HG03571 (cell line): ENCODE results near the gene ENGASE.

Experiments used
- ATAC-seq: cut with Tn5 transposase; IDR thresholded peaks from one replicate; pipeline ENCODE4 v1.9.1; 2021; ENCODE audit not compliant: unreplicated experiment

Gene ENGASE

DNA sequence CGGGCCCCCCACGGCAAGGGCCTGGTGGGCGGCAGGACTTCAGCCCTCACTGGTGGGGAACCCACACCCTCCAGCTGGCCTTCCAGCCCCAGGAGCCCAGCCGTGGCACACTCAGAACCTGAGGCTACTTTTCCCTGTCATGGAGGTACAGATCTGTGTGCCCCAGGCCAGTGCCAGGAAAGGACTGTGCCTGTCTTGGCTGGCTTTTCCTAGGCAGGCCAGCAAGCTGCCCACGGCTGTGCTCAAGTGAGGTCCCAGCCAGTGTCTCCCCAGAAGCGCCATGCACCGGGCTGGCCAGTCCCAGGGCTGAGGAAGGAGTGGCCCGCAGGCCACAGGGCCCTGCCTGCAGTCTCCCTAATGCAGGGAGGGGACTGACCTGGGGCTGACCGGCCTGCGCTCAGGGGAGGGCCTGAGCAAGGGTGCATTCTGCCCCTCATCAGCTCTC lies 16.6 kb downstream of the ENGASE start:
- no peak for ATAC-seq

DNA sequence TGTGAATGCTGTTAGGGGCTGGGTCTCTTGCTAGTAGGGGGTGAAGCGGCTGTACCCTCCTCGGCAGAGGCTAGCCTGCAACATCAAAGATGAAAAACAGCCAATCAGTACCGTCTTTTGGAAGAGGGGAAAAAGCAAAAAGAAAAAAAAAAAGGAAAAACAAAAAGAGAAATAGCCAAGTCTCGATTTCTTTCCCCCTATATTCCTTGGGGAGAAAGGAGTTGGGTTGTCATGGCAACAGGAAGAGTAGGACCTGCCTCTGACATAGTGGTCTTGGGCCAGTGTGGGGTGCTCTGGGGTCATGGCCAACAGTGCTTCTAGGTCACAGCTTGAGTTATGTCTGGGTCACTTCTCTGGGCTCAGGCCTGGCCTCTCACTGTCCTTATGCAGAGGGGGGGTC lies 17.9 kb downstream of the ENGASE start:
- no peak for ATAC-seq

DNA sequence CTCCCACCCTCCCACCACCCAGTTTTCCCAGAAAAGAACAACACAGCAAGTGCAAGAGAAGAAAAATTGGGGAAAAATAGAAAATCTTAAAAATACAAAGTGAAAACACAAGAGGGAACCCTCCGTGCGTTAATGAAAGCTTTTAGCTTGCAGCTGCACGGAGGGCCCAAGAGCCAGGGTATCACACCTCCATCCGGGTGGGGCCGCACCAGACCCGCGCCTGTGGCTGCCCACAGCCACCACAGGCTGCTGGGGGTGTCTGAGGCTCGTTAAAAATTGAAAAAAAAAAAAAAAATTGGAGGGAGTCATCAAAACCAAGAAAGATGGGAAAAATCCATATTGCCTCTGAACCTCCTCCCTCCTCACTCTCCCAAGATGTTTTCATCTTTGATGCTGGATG lies 18.6 kb downstream of the ENGASE start:
- no peak for ATAC-seq

DNA sequence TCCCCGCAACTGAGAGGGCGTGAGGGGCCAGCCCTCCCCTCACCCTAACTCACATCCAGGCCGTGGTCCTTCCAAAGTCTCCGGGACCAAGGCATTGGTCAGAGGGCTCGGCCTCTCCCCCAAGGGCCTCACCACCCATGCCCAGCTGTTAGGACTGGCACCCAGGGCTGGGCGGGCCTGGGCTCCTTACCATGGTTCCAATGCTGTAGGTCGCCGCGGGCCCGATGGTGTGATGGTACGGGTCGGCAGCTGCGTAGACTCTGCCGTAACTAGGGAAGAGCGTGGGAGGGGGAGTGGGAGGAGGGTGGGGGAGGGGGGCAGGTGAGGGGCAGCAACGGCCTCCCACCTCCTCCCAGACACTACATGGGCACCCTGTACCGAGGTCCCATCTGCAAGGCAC lies 19.6 kb downstream of the ENGASE start:
- no peak for ATAC-seq

DNA sequence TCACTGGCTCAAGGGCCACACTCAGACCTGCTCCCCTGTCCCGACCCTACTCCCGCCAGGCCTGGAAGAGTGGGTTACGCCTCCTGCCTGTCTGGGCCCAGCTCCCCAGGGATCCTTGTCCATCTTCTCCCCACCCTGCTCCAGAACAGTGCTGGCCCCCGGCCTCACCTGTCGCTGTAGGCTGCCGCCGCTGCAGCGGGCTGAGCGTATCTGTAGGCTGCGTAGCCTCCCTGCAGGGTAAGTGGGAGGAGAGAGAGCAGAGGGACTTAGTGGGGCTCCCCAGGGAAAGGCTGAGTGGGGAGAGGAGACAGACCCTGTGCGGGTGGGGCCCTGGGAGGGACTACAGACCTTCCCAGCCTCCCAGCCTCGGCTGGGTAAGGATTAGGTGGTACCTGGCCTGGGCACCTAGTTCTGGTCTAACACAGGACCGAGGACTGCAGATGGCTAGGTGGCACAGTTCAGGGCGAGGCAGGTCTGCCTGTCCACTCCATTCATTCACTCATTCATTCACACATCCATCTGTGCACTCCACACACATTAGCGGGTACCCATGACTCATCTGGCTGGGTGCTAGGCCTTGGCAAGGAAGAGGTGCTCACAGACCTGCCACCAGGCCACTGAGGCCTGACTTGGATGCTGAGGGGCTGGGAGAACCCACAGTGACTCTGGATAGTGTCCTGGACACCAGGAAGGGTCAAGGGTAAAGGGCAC lies 20.9 kb downstream of the ENGASE start:
- ATAC-seq, result no peak

DNA sequence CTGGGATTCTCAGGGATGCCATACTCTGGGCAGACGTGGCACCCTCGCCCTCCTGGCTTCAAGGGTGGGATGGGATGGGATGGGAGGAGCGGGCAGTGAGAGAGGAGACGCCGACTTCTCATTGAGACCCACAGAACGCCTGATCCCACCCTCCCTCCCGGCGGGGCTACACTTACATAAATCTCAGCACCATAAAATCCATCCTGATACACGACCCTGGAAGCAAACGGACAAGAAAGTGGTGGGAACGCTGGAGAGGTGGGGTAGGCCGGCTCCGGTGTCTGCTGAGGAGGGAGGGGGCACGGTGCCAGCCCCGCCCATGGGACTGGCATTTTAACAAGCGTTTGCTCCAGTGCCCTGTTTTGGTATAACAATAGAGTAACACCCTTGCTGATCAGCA lies 21.9 kb downstream of the ENGASE start:
- ATAC-seq, result no peak

DNA sequence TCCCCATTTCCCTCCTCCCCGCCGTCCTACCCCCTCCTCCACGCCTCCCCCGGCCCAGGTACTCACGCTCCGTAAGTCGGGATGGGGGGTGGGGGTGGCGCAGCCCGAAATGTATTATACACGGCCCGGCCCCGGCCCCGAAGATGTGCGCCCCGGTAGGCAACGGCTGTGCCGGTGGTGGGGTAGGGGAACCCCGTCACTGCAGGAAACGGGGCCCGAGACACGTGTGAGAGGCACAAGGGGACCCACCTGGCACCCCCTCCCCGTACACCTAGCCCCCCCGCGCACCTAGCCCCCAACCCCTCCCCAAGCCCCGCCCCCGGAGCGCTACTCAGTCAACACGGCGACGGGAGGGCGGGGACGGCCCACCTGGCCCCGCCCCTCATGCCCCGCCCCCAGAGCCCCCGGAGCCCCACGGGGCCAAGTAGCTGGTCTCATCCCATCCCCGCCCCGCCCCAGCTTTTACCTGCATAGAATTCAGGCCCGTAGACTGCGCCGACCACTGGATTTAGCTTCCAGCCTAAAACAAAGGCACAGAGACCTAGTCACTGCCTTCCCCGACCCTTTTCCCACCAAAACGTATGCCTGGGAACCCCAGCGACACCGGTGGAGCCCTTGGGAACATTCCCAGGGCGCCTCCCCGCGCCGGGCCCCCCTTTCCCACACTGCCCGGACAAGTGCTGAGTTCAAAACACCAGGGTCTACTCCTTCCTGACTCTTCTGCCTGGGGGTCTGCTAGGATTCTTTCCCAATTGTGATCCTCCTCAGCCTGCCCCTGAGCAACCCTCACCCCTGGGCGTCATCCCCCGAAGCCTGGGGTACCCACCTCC lies 22.8 kb downstream of the ENGASE start:
- no peak for ATAC-seq

DNA sequence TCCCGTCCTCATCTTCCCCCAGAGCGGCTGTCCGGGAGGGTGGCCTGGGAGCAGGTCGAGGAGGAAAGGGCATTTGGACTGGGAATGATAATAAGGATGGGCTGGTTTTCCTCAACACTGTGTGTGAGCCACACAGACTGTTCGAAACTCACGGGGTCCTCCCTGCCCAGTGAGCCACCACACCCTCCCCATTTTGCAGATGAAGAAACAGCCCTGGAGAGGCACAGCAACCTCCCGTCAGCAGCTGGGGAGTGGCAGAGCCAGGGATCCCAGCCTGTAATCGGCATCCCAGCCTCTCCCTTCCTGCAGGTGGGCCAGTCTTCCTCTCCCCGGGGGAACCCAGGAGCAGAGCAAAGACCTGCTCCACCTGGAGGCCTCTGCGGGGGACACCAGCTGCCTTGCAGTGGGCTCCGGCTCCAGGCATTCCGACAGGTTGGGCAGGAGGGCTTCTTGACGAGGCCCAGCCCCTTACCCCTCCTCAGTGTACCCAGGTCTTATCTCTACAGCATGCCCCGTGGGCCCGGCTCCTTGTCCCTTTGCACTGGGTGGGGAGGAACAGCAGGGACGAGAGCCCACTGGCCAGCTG lies 23.8 kb downstream of the ENGASE start:
- ATAC-seq, result no peak

DNA sequence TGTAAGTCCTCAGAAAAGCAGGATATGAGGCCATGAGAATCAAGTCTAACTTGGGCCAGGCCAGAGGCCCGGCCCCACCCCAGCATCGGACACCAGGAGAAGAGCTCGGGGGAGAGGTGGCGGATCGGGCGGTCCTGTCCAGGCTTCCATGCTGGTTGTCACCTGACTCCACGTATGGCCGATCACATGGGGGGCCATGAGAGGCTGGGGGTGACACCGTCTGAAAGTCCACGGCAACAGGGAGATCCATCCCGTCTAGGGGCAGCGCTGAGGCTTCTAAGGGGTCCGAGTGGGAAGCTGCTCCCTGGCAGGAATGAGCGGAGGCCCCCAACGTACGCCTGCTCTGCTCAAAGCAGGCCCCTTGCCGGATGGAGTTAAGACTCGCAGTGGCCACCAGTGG lies 25.8 kb downstream of the ENGASE start:
- ATAC-seq, result no peak

DNA sequence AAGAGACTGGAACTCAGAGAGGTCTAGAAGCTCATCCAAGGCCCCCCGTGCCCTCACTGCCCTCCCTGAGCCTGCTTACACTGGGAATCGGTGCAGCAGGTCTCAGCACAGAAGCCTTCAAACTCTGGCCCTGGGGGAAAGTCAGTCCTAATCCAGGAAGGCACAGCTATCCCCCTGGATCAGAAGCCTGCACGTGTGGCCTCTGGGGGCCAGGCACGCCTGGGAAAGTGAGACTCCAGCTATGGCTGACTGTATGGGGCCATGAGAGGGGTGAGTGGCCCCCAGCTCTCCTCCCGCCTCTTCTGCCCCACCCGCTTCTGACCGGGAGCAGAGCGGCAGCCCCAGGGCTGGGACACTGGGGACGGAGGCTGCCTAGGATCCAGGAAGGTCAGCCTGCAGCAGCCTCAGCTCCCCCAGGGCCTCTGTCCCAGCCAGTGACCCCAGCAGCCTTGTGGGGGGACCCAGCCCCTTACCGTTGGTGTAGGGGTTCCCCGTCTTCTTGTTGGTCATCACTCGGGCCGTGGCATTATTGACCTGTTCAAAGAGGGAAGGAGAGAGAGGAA lies 26.6 kb downstream of the ENGASE start:
- ATAC-seq, result no peak

DNA sequence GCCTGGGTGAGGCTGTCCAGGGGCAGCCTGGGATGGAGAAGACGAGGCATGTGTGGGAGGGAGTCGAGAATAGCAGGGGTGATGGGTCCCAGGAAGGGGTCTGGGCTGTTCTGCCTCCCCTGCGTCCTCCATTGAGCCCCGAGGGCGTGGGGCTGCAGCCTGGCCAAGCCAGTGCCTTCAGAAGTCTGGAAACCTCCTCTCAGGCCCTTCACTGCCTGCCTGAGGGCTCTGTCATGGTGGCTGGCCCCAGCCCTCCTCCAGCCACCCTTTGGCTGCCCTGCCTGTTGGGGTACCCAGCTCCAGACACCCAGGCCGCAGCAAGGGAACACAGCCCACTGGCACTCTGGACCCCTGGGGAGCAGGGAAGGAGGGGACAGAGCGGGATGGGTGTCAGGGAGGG lies 27.6 kb downstream of the ENGASE start:
- ATAC-seq, result no peak

DNA sequence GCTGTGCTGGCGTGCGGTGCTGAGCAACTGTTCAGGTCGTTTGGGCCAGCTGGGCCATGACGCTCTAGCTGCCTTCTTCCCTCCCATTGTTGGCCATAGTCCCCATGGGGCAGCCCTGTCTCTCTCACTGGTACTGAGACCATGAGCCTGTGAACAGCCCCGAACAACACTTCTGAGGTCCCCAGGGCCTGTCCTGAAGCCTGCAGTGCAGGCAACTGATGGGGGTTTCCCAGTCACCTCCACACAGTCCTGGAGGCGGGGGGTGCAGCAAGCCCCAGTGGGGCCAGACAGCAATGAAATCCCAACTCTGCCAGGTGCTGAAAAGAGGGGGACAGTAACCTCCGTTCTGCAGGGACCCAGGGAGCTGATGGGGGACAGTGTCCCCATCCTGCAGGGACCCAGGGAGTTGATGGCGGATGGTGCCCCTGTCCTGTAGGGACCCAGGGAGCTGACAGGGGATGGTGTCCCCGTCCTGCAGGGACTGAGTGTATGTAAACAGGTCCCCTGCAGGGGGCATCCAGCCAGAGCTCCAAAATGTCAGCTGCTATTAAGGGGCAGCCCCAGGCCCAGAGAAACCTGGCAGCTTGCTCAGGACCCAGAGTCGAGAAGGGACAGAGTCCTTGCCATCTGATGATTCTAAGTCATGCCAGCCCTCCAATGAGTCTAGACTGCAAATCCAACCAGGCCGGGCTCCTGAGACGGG lies 30.4 kb downstream of the ENGASE start:
- no peak for ATAC-seq

DNA sequence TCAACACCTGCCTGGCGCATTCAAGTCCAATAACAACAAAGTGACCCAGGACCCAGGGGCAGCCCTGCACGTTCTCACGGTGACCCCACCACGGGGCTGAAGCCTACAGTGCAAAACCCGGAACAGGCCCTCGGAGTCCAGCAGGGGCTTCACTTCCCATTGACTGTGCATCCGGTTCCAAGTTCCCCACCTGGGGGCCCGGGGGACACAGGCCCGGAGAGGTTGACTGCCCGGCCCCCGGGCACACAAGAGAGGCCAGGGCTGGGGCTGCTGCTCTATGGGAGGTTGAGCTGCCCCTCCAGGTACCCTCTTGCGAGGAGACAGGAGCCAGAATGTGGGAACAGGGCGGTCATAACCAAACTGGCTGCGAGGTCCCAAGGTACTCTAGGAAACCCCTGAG lies 31.3 kb downstream of the ENGASE start:
- no peak for ATAC-seq

DNA sequence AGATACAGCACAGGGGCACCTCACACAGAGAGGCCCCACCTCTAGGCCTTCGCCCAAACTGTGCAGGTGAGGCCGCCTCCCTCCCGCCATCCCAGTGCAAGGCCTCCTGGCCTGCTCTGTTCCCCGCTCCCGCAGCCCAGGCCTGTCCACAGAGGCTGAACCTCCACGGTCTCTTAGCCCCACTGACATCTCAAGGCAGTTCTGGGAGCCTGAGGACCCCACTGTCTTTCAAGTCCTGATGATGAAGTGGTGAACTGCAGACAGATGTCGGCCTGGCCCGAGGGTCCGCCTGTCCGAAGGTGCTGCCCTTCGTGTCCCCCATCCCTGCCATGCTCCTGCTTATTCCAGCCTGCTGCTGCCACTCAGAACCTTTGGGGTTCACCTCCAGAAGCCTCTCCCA lies 32.3 kb downstream of the ENGASE start:
- ATAC-seq, result no peak

DNA sequence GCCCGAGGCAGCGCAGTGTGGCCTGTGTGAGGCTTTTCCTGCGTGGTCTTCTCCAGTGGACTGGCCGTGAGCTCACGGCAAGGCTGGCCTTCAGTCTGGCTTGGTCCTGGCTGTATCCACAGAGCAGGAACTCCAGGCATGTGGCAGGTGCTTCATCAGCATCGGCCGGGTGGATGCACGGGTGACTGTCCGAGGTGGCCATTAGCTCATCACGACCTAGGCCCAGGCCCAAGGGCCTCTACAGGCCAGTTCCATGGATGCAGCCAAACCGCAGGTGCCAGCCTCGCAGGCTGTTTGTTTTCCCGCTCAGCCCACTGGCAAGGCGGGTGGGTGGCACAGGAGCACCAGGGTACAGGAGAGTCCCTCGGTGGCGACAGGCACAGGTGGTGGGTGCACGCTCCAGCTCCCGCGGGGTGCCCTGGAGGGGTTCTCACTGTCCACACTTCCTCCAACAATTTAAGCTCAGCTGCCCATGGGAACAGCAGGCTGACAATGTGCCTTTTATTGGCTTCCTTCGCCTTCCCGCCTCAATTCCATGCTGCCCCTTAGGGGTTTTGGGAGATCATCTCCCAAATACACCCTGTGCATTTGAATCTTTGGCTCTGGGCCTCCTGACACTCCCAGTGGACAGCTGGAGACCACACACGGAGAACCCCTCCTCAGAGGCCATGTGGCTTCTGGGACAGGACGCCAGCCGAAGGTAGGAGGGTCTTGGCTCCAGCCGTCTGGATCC lies 33.0 kb downstream of the ENGASE start:
- no peak for ATAC-seq

DNA sequence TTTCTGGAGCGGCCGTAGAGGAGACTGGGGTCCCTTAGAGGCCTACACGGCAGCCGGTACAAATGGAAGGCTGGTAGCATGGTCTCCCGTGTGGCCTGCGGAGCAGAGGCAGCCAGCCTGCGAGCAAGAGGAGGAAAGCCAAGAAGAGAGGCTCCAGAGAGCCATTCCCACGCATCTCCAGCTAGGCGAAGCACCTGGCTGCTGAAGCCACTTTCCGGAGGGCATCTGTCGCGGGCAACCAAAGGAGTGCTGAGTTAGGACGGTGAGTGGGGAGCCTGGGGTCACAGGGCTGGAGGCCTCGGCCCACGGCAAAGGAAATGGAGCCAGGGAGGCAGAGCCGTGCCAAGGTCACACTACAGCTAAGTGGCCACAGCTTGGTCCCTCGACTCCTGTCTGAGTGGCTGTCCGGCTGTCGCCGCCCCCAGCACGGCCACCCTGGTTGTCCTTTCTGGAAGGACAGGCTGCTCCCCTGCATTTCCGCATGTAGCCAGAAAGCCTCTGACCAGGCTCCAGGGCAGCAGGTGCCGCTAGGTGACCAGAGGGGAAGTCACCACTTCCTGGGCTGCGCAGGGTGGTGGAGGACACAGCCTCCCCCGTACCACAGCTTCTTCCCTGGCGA lies 33.7 kb downstream of the ENGASE start:
- ATAC-seq, result no peak

DNA sequence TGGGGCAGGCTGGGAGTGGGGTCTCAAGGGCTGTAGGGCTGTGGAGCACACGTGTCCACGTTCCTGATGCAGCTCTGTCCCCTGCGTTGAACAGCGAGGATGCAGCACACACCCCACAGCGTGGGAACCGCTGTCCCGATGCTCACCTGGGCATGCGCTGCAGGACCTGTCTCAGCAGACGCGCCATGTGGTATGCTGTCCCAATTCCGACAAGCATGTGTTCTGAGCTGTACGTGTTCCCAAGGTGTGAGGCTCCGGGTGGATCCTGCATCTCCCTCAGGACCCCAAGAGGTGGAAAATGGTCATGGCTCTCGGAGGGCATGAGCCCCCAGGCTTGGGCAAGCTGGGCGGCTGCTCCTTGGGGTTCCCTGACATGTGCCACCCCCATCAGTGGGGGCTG lies 34.2 kb downstream of the ENGASE start:
- no peak for ATAC-seq

DNA sequence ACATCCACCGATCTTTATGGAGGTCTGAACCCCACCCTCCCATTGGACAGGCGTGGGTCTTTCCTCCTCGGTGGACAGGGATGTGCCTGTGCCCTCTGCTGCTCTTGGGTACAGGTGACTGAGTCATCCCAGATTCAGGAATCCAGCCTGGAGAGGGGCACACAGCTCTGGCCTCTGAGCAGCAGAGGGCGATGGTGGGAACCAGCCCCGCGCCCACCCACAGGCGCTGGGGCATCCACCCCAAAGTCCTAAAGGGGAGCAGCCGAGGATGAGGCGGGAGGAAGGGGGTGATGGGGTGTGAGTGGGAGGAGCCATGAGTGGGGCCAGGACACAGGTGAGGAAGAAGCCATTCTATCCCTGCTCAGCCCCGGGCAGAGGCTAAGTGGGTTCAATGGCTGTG lies 35.0 kb downstream of the ENGASE start:
- ATAC-seq, result no peak

DNA sequence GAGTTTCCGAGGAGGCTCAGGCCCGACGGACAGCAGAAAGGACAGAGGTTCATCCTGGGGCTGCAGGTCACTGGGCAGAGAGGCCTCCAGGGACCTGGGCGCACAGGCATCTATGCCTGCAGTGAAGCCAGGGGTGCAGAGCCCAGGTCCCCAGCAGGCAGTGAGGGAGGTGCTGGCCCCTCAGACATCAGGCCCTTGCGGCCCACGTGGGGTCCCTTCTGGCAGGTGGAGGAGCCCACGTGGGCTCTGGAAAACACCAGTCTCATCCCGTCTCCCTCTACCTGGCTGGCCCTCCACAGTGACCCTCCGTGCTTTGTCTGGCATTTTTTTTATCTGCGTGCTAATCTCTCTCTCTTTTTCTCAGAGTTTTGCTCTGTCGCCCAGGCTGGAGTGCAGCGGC lies 36.5 kb downstream of the ENGASE start:
- no peak for ATAC-seq

DNA sequence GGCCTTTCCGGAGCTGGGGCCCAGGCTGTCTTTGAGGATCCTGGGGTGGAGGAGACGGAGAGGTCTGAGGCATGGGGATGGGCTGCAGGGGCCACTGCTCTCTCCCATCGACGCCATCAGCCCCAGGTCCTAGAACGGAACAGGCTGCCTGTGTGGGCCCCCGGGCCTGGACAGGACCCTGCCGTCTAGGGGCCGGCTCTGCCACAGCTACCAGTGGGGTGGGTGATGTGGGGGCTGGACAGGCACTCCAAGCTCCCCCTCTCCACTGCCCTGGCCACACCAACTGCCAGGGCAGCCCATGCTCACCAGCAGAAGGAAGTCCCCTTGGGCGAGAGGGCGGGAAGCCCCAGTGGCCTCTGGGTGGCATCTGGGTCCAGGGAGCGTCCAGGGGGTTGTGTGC lies 37.8 kb downstream of the ENGASE start:
- no peak for ATAC-seq
